H1 (cell line): Measurements from ENCODE around the gene WDR1. TPM values are rescaled to one million over a fixed set of nuclear protein-coding genes. Genes with fewer than 3 reads are reported as not detected.
A peak's percentile ranks its signal among the peaks of the same experiment; 100 is the strongest.

Experiments
- CTCF ChIA-PET: fragments of 300-600 bp; sonication (Branson Sonifier 250); formaldehyde crosslinking; loops from one replicate; lab custom pipeline; 2021; ENCODE audit not compliant: partially characterized antibody; lab: Charles Lee
- POLR2A ChIA-PET: fragments of 300-600 bp; sonication (Branson Sonifier 250); formaldehyde crosslinking; loops from one replicate; lab custom pipeline; 2021; ENCODE audit warnings: inconsistent platforms; ENCODE audit not compliant: partially characterized antibody; lab: Charles Lee
- DNase-seq, 2 experiments: peaks; one replicate each; pipeline versions ENCODE4 v3.0.0 to v3.0.0-alpha.2; 2010 to 2022; ENCODE audit warnings: low spot score in 2 of 2, low read depth in 1 of 2, mixed read lengths in 1 of 2
- FAIRE-seq: peaks from 2 replicates; lab custom pipeline; 2011; peaks lifted over from hg19 to GRCh38; lab: Jason Lieb, UNC
- H2AFZ ChIP-seq: 2 replicates; pipeline ENCODE4 v1.8.1; 2012; ENCODE audit warnings: low read length, inconsistent platforms
- H2AK5ac ChIP-seq: 2 replicates; pipeline ENCODE4 v1.6.1; 2013; ENCODE audit warnings: low read depth, low read length
- H2BK120ac ChIP-seq: replicated peaks from 2 replicates; pipeline ENCODE3; 2013; ENCODE audit warnings: low read depth, low read length, inconsistent platforms
- H2BK12ac ChIP-seq: 2 replicates; pipeline ENCODE4 v1.6.1; 2013; ENCODE audit warnings: low read depth, low read length
- H2BK15ac ChIP-seq: 2 replicates; pipeline ENCODE4 v1.6.1; 2013; ENCODE audit warnings: low read length
- H2BK20ac ChIP-seq: 2 replicates; pipeline ENCODE4 v1.6.1; 2013; ENCODE audit warnings: low read length
- H2BK5ac ChIP-seq: 2 replicates; pipeline ENCODE4 v1.6.1; 2013; ENCODE audit warnings: low read depth, low read length
- H3K14ac ChIP-seq: 2 replicates; pipeline ENCODE4 v1.6.1; 2013; ENCODE audit warnings: inconsistent platforms; ENCODE audit not compliant: insufficient read length
- H3K18ac ChIP-seq: 2 replicates; pipeline ENCODE4 v1.6.1; 2013; ENCODE audit warnings: low read length; ENCODE audit errors: extremely low read depth
- H3K23ac ChIP-seq: 2 replicates; pipeline ENCODE4 v1.6.1; 2013; ENCODE audit warnings: inconsistent platforms; ENCODE audit not compliant: insufficient read length
- H3K23me2 ChIP-seq: 2 replicates; pipeline ENCODE4 v1.6.1; 2013; ENCODE audit warnings: low read depth, low read length
- H3K27ac ChIP-seq: 2 replicates; pipeline ENCODE4 v1.6.1; 2011; ENCODE audit warnings: low read depth, low read length, inconsistent platforms
- H3K27me3 ChIP-seq, 4 experiments: replicated peaks in 1 of 4; 1 replicate in 1 of 4; 2 replicates in 3 of 4; pipeline versions ENCODE4 v1.6.1 to v1.8.1; 2011 to 2013; ENCODE audit warnings: low read length in 3 of 4, mild to moderate bottlenecking in 3 of 4, inconsistent platforms in 2 of 4, mixed read lengths in 2 of 4, moderate library complexity in 1 of 4; ENCODE audit not compliant: control insufficient read depth in 3 of 4, insufficient read depth in 3 of 4; ENCODE audit errors: extremely low read depth in 1 of 4
- H3K36me3 ChIP-seq, 4 experiments: 2 replicates each; pipeline versions ENCODE4 v1.6.1 to v1.8.1; 2011 to 2013; ENCODE audit warnings: mild to moderate bottlenecking in 4 of 4, low read length in 3 of 4, moderate library complexity in 2 of 4, control low read depth in 1 of 4, inconsistent platforms in 1 of 4; ENCODE audit not compliant: insufficient read depth in 4 of 4, control insufficient read depth in 2 of 4
- H3K4ac ChIP-seq: replicated peaks from 2 replicates; pipeline ENCODE3; 2013; ENCODE audit warnings: low read length, low read depth, mixed read lengths, inconsistent platforms; ENCODE audit not compliant: insufficient read length
- H3K4me1 ChIP-seq, 4 experiments: replicated peaks in 1 of 4; 1 replicate in 1 of 4; 2 replicates in 3 of 4; pipeline versions ENCODE4 v1.6.1 to v1.8.1; 2011 to 2013; ENCODE audit warnings: low read length in 3 of 4, inconsistent platforms in 2 of 4, mixed read lengths in 1 of 4; ENCODE audit not compliant: insufficient read depth in 4 of 4, control insufficient read depth in 3 of 4
- H3K4me2 ChIP-seq, 2 experiments: 2 replicates each; pipeline versions ENCODE4 v1.6.1 to v1.8.1; 2011 to 2013; ENCODE audit warnings: low read depth in 2 of 2, low read length in 2 of 2, control low read depth in 1 of 2, inconsistent platforms in 1 of 2, mild to moderate bottlenecking in 1 of 2; ENCODE audit not compliant: insufficient read depth in 1 of 2
- H3K4me3 ChIP-seq, 4 experiments: fragments of 200-600, 300-600 bp in 1 of 4; sonication (generic), shearing (Covaris generic), sonication (Bioruptor Twin) in 1 of 4; 2 replicates each; pipeline versions ENCODE4 v1.5.1 to v1.8.1; 2011 to 2016; ENCODE audit warnings: low read length in 4 of 4, low read depth in 3 of 4, control low read depth in 2 of 4, inconsistent platforms in 2 of 4, mild to moderate bottlenecking in 2 of 4, mixed read lengths in 1 of 4, moderate library complexity in 1 of 4; ENCODE audit not compliant: insufficient read depth in 2 of 4; ENCODE audit errors: extremely low read depth in 1 of 4
- H3K56ac ChIP-seq: replicated peaks from 2 replicates; pipeline ENCODE3; 2013; ENCODE audit warnings: low read depth, mild to moderate bottlenecking, mixed read lengths, low read length, inconsistent platforms; ENCODE audit not compliant: insufficient read length
- H3K79me1 ChIP-seq: 2 replicates; pipeline ENCODE4 v1.6.1; 2013; ENCODE audit warnings: low read depth, low read length, control low read depth
- H3K79me2 ChIP-seq, 2 experiments: 2 replicates each; pipeline versions ENCODE4 v1.6.1 to v1.8.1; 2012 to 2013; ENCODE audit warnings: low read length in 2 of 2, mild to moderate bottlenecking in 2 of 2, inconsistent platforms in 1 of 2; ENCODE audit not compliant: insufficient read depth in 2 of 2, control insufficient read depth in 1 of 2
- H3K9ac ChIP-seq, 4 experiments: replicated peaks in 1 of 4; 1 replicate in 1 of 4; 2 replicates in 3 of 4; pipeline versions ENCODE4 v1.6.1 to v1.8.1; 2011 to 2013; ENCODE audit warnings: low read depth in 3 of 4, low read length in 3 of 4, control low read depth in 2 of 4, mild to moderate bottlenecking in 2 of 4, moderate library complexity in 2 of 4, inconsistent platforms in 1 of 4; ENCODE audit errors: extremely low read depth in 1 of 4
- H3K9me3 ChIP-seq, 2 experiments: 2 replicates each; pipeline versions ENCODE4 v1.6.1 to v1.8.1; 2012 to 2013; ENCODE audit warnings: mild to moderate bottlenecking in 2 of 2, moderate library complexity in 2 of 2, control low read depth in 1 of 2, inconsistent platforms in 1 of 2, low read depth in 1 of 2, low read length in 1 of 2, mixed read lengths in 1 of 2; ENCODE audit not compliant: insufficient read depth in 2 of 2
- H4K20me1 ChIP-seq, 2 experiments: replicated peaks in 1 of 2; 2 replicates each; pipeline versions ENCODE3 to v1.8.1; 2011 to 2013; ENCODE audit warnings: inconsistent platforms in 2 of 2, low read length in 2 of 2, mild to moderate bottlenecking in 1 of 2; ENCODE audit not compliant: insufficient read depth in 2 of 2, control insufficient read depth in 1 of 2
- H4K5ac ChIP-seq: 2 replicates; pipeline ENCODE4 v1.6.1; 2013; ENCODE audit warnings: low read length, low read depth, mixed read lengths, inconsistent platforms; ENCODE audit not compliant: insufficient read length
- H4K8ac ChIP-seq: 2 replicates; pipeline ENCODE4 v1.8.0; 2013; ENCODE audit warnings: mild to moderate bottlenecking, moderate library complexity, low read length, inconsistent platforms; ENCODE audit not compliant: insufficient read depth; ENCODE audit errors: extremely low read depth
- H4K91ac ChIP-seq: replicated peaks from 2 replicates; pipeline ENCODE3; 2013; ENCODE audit warnings: low read length, mixed read lengths, inconsistent platforms; ENCODE audit not compliant: insufficient read length
- CHD2 ChIP-seq: IDR thresholded peaks from 2 replicates; pipeline ENCODE4 v1.6.1; 2012; ENCODE audit warnings: low read length, improper control_type of control experiment
- CTBP2 ChIP-seq: IDR thresholded peaks from 2 replicates; pipeline ENCODE4 v1.7.0; 2011; ENCODE audit warnings: borderline replicate concordance, mild to moderate bottlenecking, moderate library complexity, mixed read lengths, low read length; ENCODE audit not compliant: insufficient read depth, insufficient read length
- GABPA ChIP-seq: IDR thresholded peaks from 2 replicates; pipeline ENCODE4 v1.6.1; 2011; ENCODE audit warnings: mild to moderate bottlenecking, low read length, moderate library complexity, borderline replicate concordance; ENCODE audit not compliant: insufficient read depth
- RAD21 ChIP-seq, 2 experiments: IDR thresholded peaks in 1 of 2; conservative IDR thresholded peaks in 1 of 2; 2 replicates each; pipeline ENCODE4 v1.6.1; 2011; ENCODE audit warnings: low read depth in 2 of 2, low read length in 2 of 2, improper control_type of control experiment in 1 of 2, inconsistent platforms in 1 of 2, mild to moderate bottlenecking in 1 of 2, moderate library complexity in 1 of 2
- SIN3A ChIP-seq, 2 experiments: IDR thresholded peaks in 1 of 2; conservative IDR thresholded peaks in 1 of 2; 2 replicates each; pipeline ENCODE4 v1.6.1; 2011 to 2012; ENCODE audit warnings: low read length in 2 of 2, improper control_type of control experiment in 1 of 2, low read depth in 1 of 2, mild to moderate bottlenecking in 1 of 2
- TAF1 ChIP-seq: IDR thresholded peaks from 2 replicates; pipeline ENCODE4 v1.6.1; 2011; ENCODE audit warnings: mild to moderate bottlenecking, low read depth, low read length
- WGBS, 2 experiments: shearing (Covaris generic) in 1 of 2; methylation state at CpG; one replicate each; pipeline versions ENCODE4 v1.1.6 to v1.1.7; 2013 to 2015; ENCODE audit warnings: low lambda C conversion rate in 2 of 2, mixed read lengths in 2 of 2, inconsistent platforms in 1 of 2, low coverage in 1 of 2, missing lambda C conversion rate in 1 of 2; ENCODE audit not compliant: insufficient replicate concordance in 2 of 2, insufficient coverage in 1 of 2, insufficient read length in 1 of 2; ENCODE audit errors: extremely low coverage in 1 of 2, missing lambda C conversion rate in 1 of 2; 5-methylcytosine and 5-hydroxymethylcytosine counted together
- polyA plus RNA-seq, 7 experiments: library from polyadenylated mRNA; depleted of rRNA in 3 of 7; stranded (reverse) in 5 of 7; unstranded in 2 of 7; fragments of >200 nt in 5 of 7; fragments of 200-250 nt in 2 of 7; gene quantifications; 1 replicate in 5 of 7; 2 replicates in 1 of 7; 4 replicates in 1 of 7; pipeline versions ENCODE4 v1.2.1 to v1.2.3, GENCODE V29; 2011 to 2013; ENCODE audit warnings: missing spikeins in 2 of 7, mixed read lengths in 2 of 7
- total RNA-seq: library from RNA; stranded (reverse); fragmentation: NEBNext Ultra II Directional; extraction: Animal tissue kit (Norgen Biotek cat#: 25700); gene quantifications from 2 replicates; pipeline ENCODE4 v1.2.1, GENCODE V29; 2021
- TF ChIP-seq, protein P1 (sequence below): IDR thresholded peaks from 2 replicates; pipeline ENCODE4 v1.6.1; 2012; ENCODE audit warnings: low read length, inconsistent platforms

Gene WDR1
- total and polyA plus RNA-seq, 2 of the 8 experiments (the other 6 are each of a cell fraction or from before 2014, with no cell fraction given), result 315 to 377 TPM

DNA sequence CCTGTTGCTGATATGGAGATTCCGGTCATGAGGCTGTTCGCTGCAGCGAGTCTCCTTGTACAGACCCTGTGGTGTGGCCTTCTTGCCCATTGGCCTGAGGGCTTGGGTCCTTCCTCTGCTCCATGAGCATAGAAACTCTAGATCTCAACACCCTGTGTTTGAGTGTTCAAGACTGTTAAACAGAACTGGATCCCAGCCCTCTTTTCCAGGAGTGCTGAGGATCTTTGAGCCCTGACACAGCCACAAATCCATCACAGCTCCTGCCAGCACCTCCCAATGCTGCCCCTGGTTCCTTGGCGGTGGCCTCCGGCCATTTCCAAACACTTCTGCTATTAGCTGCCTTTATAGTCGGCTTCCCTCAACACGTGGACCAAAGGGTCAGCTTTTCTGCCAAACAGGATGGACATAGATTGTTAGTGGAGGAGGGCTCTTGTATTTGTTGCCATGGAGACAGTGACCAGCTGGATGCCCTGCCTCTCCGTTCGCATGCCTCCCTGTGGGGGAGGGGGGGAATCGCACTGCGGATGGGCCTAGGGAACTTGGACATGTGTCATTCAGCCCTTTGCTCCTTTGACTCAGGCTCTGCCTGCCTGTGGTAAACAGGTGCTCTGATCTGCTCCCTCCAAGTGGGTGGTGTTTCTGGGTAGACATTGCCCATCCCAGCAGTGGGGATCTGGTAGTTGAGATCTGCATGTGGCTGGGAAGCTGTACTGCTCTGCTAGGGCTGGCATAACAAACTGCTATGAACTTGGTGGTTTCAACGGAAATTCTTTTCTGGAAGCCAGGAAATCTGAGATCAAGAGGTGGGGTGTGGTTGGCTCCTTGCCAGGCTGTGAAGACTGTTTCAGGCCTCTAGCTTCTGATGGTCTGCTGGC, 6.9 kb upstream of the WDR1 start:
- no peak overlapping the region for H2AFZ ChIP-seq
- H4K5ac ChIP-seq, result no peak overlapping the region
- no peak overlapping the region; a peak in 1 of 7 replicates for H3K9ac ChIP-seq
- H3K4me1 ChIP-seq, result peaks cover 2 to 11% (median 6%) of the 10 kb centered on the region in 4 experiments
- H3K4me2 ChIP-seq, result peak overlapping the region in 1 of 2 experiments; percentile 28; a peak in 1 of 4 replicates
- no peak overlapping the region; the same call in 1 of the 2 replicates for H4K8ac ChIP-seq
- 68% methylated on average over 12 of the region's 12 CpGs; no CpG with 5 or more reads in 1 of the 2 experiments for WGBS, 2 experiments
- no peak overlapping the region for H3K4me3 ChIP-seq
- H2BK120ac ChIP-seq, result no peak overlapping the region
- no peak overlapping the region for H2AK5ac ChIP-seq
- H3K27me3 ChIP-seq, result no peaks in the 10 kb centered on the region
- no peak for FAIRE-seq
- CTCF ChIA-PET, result interaction anchor here (0.8 to 3.4 kb wide), 3 partner anchors 9 to 41 kb away, joined by 4 to 22 read pairs (median 5); no protein-coding TSS in a partner anchor
- H3K23ac ChIP-seq, result no peak overlapping the region
- H3K14ac ChIP-seq, result no peak overlapping the region
- H2BK20ac ChIP-seq, result no peak overlapping the region
- no peaks in the 10 kb centered on the region for H4K20me1 ChIP-seq
- H3K79me1 ChIP-seq, result no peaks in the 10 kb centered on the region; the same call in none of the 2 replicates
- 0 out of 2 replicates have a peak overlapping the region, but pooled peaks have one; percentile 35 for H2BK5ac ChIP-seq
- H2BK12ac ChIP-seq, result peak overlapping the region; percentile 80; the same call in 1 of the 2 replicates
- no peaks in the 10 kb centered on the region for H3K9me3 ChIP-seq
- no peak overlapping the region for H3K18ac ChIP-seq
- H3K79me2 ChIP-seq, result no peaks in the 10 kb centered on the region
- no peaks in the 10 kb centered on the region for H3K23me2 ChIP-seq
- no peak overlapping the region for H4K91ac ChIP-seq
- no peaks in the 10 kb centered on the region for H3K36me3 ChIP-seq
- peak overlapping the region; percentile 10; the same call in 1 of the 2 replicates for H3K27ac ChIP-seq
- H3K56ac ChIP-seq, result no peak overlapping the region
- H3K4ac ChIP-seq, result no peak overlapping the region
- DNase-seq, result peak in 1 of 2 experiments; percentile 56
- 0 out of 2 replicates have a peak overlapping the region, but pooled peaks have one; percentile 13 for H2BK15ac ChIP-seq
- POLR2A ChIA-PET, result interaction anchor here (1.0 to 1.4 kb wide), 2 partner anchors 9 to 13 kb away, joined by 3 to 6 read pairs; no protein-coding TSS in a partner anchor
- TF ChIP-seq, protein P1, sequence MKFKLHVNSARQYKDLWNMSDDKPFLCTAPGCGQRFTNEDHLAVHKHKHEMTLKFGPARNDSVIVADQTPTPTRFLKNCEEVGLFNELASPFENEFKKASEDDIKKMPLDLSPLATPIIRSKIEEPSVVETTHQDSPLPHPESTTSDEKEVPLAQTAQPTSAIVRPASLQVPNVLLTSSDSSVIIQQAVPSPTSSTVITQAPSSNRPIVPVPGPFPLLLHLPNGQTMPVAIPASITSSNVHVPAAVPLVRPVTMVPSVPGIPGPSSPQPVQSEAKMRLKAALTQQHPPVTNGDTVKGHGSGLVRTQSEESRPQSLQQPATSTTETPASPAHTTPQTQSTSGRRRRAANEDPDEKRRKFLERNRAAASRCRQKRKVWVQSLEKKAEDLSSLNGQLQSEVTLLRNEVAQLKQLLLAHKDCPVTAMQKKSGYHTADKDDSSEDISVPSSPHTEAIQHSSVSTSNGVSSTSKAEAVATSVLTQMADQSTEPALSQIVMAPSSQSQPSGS, result no peak
- TF ChIP-seq CHD2 (no peak), SIN3A (conservative IDR thresholded peaks at IDR 0.05 in 1 of 2, IDR thresholded peaks at IDR 0.05 in 1 of 2; ENCODE audit: low read depth in 1 of 2, low read length in 2 of 2) (peak in 1 of 2 experiments; percentile 78; a peak in 1 of 4 replicates), GABPA (no peak), TAF1 (no peak), CTBP2 (no peak), RAD21 (IDR thresholded peaks at IDR 0.05 in 1 of 2, conservative IDR thresholded peaks at IDR 0.05 in 1 of 2; ENCODE audit: low read depth in 2 of 2, low read length in 2 of 2) (0 out of 4 replicates have a peak, but pooled peaks of 1 of the 2 experiments have one; percentile 6)
